ENCODE data around the gene RTN4RL1.

The RTN4RL1 gene

GRCh38 chr17:2025220-2025621 is at the start of gene RTN4RL1:
Gene RTN4RL1 (minus strand): TSS chr17:2025334. CDS start chr17:2024865, 469 bp downstream.
- H3K36me3 ChIP-seq (ENCODE audit: control insufficient read depth, low read depth, low read length), result no peaks in the 10 kb centered on the region
- H3K27ac ChIP-seq (ENCODE audit: low read length), result no peak within 1 kb of the TSS
- H3K27me3 ChIP-seq (ENCODE audit: control insufficient read depth, insufficient read depth, low read length), result peaks cover 91% of the 10 kb centered on the region
- peak within 1 kb of the TSS; percentile 42 for H3K4me3 ChIP-seq (ENCODE audit: low read length)
- peaks cover 4% of the 10 kb centered on the region for H3K4me1 ChIP-seq (ENCODE audit: control insufficient read depth, low read depth, low read length)
- H3K9me3 ChIP-seq (ENCODE audit: control insufficient read depth, low read depth, low read length), result no peaks in the 10 kb centered on the region
- no peak within 1 kb of the TSS for H3K9ac ChIP-seq (ENCODE audit: low read length)

- no peak overlapping the region for H3K9ac ChIP-seq (ENCODE audit: low read length)
- H3K4me3 ChIP-seq (ENCODE audit: low read length), result no peak overlapping the region
- no peak overlapping the region for H3K27ac ChIP-seq (ENCODE audit: low read length)
- peaks cover 5% of the 10 kb centered on the region for H3K4me1 ChIP-seq (ENCODE audit: control insufficient read depth, low read depth, low read length)
- H3K27me3 ChIP-seq (ENCODE audit: control insufficient read depth, insufficient read depth, low read length), result no peaks in the 10 kb centered on the region
- H3K9me3 ChIP-seq (ENCODE audit: control insufficient read depth, low read depth, low read length), result no peaks in the 10 kb centered on the region
- no peaks in the 10 kb centered on the region for H3K36me3 ChIP-seq (ENCODE audit: control insufficient read depth, low read depth, low read length)
Observed at GRCh38 chr17:2074919-2075318, 49.8 kb upstream of the RTN4RL1 start.

GRCh38 chr17:2071455-2072281 is 46.5 kb upstream of the RTN4RL1 start:
- Histone ChIP-seq H3K9ac (ENCODE audit: low read length) (no peak overlapping the region), H3K9me3 (ENCODE audit: control insufficient read depth, low read depth, low read length) (no peaks in the 10 kb centered on the region), H3K4me1 (ENCODE audit: control insufficient read depth, low read depth, low read length) (peaks cover 5% of the 10 kb centered on the region), H3K27ac (ENCODE audit: low read length) (no peak overlapping the region), H3K4me3 (ENCODE audit: low read length) (no peak overlapping the region), H3K36me3 (ENCODE audit: control insufficient read depth, low read depth, low read length) (no peaks in the 10 kb centered on the region), H3K27me3 (ENCODE audit: control insufficient read depth, insufficient read depth, low read length) (no peaks in the 10 kb centered on the region)

- Histone ChIP-seq H3K27me3 (ENCODE audit: control insufficient read depth, insufficient read depth, low read length) (no peaks in the 10 kb centered on the region), H3K9ac (ENCODE audit: low read length) (no peak overlapping the region), H3K4me1 (ENCODE audit: control insufficient read depth, low read depth, low read length) (peaks cover 5% of the 10 kb centered on the region), H3K36me3 (ENCODE audit: control insufficient read depth, low read depth, low read length) (no peaks in the 10 kb centered on the region), H3K4me3 (ENCODE audit: low read length) (no peak overlapping the region), H3K27ac (ENCODE audit: low read length) (no peak overlapping the region), H3K9me3 (ENCODE audit: control insufficient read depth, low read depth, low read length) (no peaks in the 10 kb centered on the region)
Observed at GRCh38 chr17:2071024-2071385, 45.9 kb upstream of the RTN4RL1 start.

- H3K4me3 ChIP-seq (ENCODE audit: low read length), result no peak overlapping the region
- no peak overlapping the region for H3K27ac ChIP-seq (ENCODE audit: low read length)
- H3K36me3 ChIP-seq (ENCODE audit: control insufficient read depth, low read depth, low read length), result no peaks in the 10 kb centered on the region
- H3K9ac ChIP-seq (ENCODE audit: low read length), result no peak overlapping the region
- H3K9me3 ChIP-seq (ENCODE audit: control insufficient read depth, low read depth, low read length), result no peaks in the 10 kb centered on the region
- H3K27me3 ChIP-seq (ENCODE audit: control insufficient read depth, insufficient read depth, low read length), result no peaks in the 10 kb centered on the region
- H3K4me1 ChIP-seq (ENCODE audit: control insufficient read depth, low read depth, low read length), result peaks cover under 1% of the 10 kb centered on the region
Observed at GRCh38 chr17:2070241-2071023, 45.3 kb upstream of the RTN4RL1 start.

GRCh38 chr17:2068519-2069051 is 43.5 kb upstream of the RTN4RL1 start:
- no peak overlapping the region for H3K4me3 ChIP-seq (ENCODE audit: low read length)
- peaks cover 2% of the 10 kb centered on the region for H3K4me1 ChIP-seq (ENCODE audit: control insufficient read depth, low read depth, low read length)
- H3K36me3 ChIP-seq (ENCODE audit: control insufficient read depth, low read depth, low read length), result no peaks in the 10 kb centered on the region
- H3K9ac ChIP-seq (ENCODE audit: low read length), result no peak overlapping the region
- H3K27ac ChIP-seq (ENCODE audit: low read length), result no peak overlapping the region
- H3K9me3 ChIP-seq (ENCODE audit: control insufficient read depth, low read depth, low read length), result no peaks in the 10 kb centered on the region
- no peaks in the 10 kb centered on the region for H3K27me3 ChIP-seq (ENCODE audit: control insufficient read depth, insufficient read depth, low read length)

GRCh38 chr17:2068031-2068518 is 42.9 kb upstream of the RTN4RL1 start:
- Histone ChIP-seq H3K27me3 (ENCODE audit: control insufficient read depth, insufficient read depth, low read length) (no peaks in the 10 kb centered on the region), H3K4me1 (ENCODE audit: control insufficient read depth, low read depth, low read length) (peaks cover 7% of the 10 kb centered on the region), H3K9ac (ENCODE audit: low read length) (no peak overlapping the region), H3K9me3 (ENCODE audit: control insufficient read depth, low read depth, low read length) (no peaks in the 10 kb centered on the region), H3K27ac (ENCODE audit: low read length) (no peak overlapping the region), H3K36me3 (ENCODE audit: control insufficient read depth, low read depth, low read length) (no peaks in the 10 kb centered on the region), H3K4me3 (ENCODE audit: low read length) (no peak overlapping the region)

GRCh38 chr17:2067608-2068024 is 42.5 kb upstream of the RTN4RL1 start:
- Histone ChIP-seq H3K4me3 (ENCODE audit: low read length) (no peak overlapping the region), H3K27ac (ENCODE audit: low read length) (no peak overlapping the region), H3K9me3 (ENCODE audit: control insufficient read depth, low read depth, low read length) (no peaks in the 10 kb centered on the region), H3K9ac (ENCODE audit: low read length) (no peak overlapping the region), H3K4me1 (ENCODE audit: control insufficient read depth, low read depth, low read length) (peaks cover 12% of the 10 kb centered on the region), H3K36me3 (ENCODE audit: control insufficient read depth, low read depth, low read length) (no peaks in the 10 kb centered on the region), H3K27me3 (ENCODE audit: control insufficient read depth, insufficient read depth, low read length) (no peaks in the 10 kb centered on the region)

GRCh38 chr17:2067048-2067561 is 42.0 kb upstream of the RTN4RL1 start:
- peaks cover 16% of the 10 kb centered on the region for H3K4me1 ChIP-seq (ENCODE audit: control insufficient read depth, low read depth, low read length)
- no peak overlapping the region for H3K27ac ChIP-seq (ENCODE audit: low read length)
- H3K9me3 ChIP-seq (ENCODE audit: control insufficient read depth, low read depth, low read length), result no peaks in the 10 kb centered on the region
- H3K9ac ChIP-seq (ENCODE audit: low read length), result no peak overlapping the region
- H3K27me3 ChIP-seq (ENCODE audit: control insufficient read depth, insufficient read depth, low read length), result no peaks in the 10 kb centered on the region
- H3K4me3 ChIP-seq (ENCODE audit: low read length), result no peak overlapping the region
- no peaks in the 10 kb centered on the region for H3K36me3 ChIP-seq (ENCODE audit: control insufficient read depth, low read depth, low read length)

GRCh38 chr17:2065949-2066400 is 40.8 kb upstream of the RTN4RL1 start:
- Histone ChIP-seq H3K27me3 (ENCODE audit: control insufficient read depth, insufficient read depth, low read length) (no peaks in the 10 kb centered on the region), H3K36me3 (ENCODE audit: control insufficient read depth, low read depth, low read length) (no peaks in the 10 kb centered on the region), H3K4me1 (ENCODE audit: control insufficient read depth, low read depth, low read length) (peaks cover 16% of the 10 kb centered on the region), H3K9me3 (ENCODE audit: control insufficient read depth, low read depth, low read length) (no peaks in the 10 kb centered on the region), H3K9ac (ENCODE audit: low read length) (no peak overlapping the region), H3K27ac (ENCODE audit: low read length) (no peak overlapping the region), H3K4me3 (ENCODE audit: low read length) (no peak overlapping the region)

- Histone ChIP-seq H3K9me3 (ENCODE audit: control insufficient read depth, low read depth, low read length) (no peaks in the 10 kb centered on the region), H3K36me3 (ENCODE audit: control insufficient read depth, low read depth, low read length) (no peaks in the 10 kb centered on the region), H3K27ac (ENCODE audit: low read length) (no peak overlapping the region), H3K9ac (ENCODE audit: low read length) (no peak overlapping the region), H3K4me3 (ENCODE audit: low read length) (no peak overlapping the region), H3K27me3 (ENCODE audit: control insufficient read depth, insufficient read depth, low read length) (peaks cover under 1% of the 10 kb centered on the region), H3K4me1 (ENCODE audit: control insufficient read depth, low read depth, low read length) (peaks cover 16% of the 10 kb centered on the region)
Observed at GRCh38 chr17:2064980-2065785, 40.0 kb upstream of the RTN4RL1 start.
